Measurements from ENCODE around the gene VPS37B. TPM values are rescaled to one million over a fixed set of nuclear protein-coding genes. Genes with fewer than 3 reads are reported as not detected.

Gene VPS37B
- total and polyA plus RNA-seq, 5 donors = 17.9 to 22.2 (median 19.3) TPM

GRCh38 chr12:122842505-122843405 is 53.2 kb downstream of the VPS37B start:
- H3K27ac ChIP-seq (ENCODE audit: low read length) = peak overlapping the region; percentile 87
- H3K9me3 ChIP-seq (ENCODE audit: control insufficient read depth, low read length) = no peaks in the 10 kb centered on the region
- intact Hi-C loops (cut with DNase I) = no loop called here
- peaks cover 9% of the 10 kb centered on the region for H3K4me1 ChIP-seq (ENCODE audit: control insufficient read depth, insufficient read depth, low read length)
- DNase-seq = peak in 1 of 3 donors; percentile 55
- no peak overlapping the region for H3K4me3 ChIP-seq (ENCODE audit: low read length)
- 78% methylated on average over 22 of the region's 22 CpGs for WGBS
- peak in 1 of 2 donors; percentile 1 for ATAC-seq
- no peaks in the 10 kb centered on the region for H3K27me3 ChIP-seq (ENCODE audit: control insufficient read depth, insufficient read depth)

- Histone ChIP-seq H3K27me3 (ENCODE audit: control insufficient read depth, insufficient read depth) (no peaks in the 10 kb centered on the region), H3K4me3 (ENCODE audit: low read length) (no peak overlapping the region), H3K27ac (ENCODE audit: low read length) (peak overlapping the region; percentile 91), H3K4me1 (ENCODE audit: control insufficient read depth, insufficient read depth, low read length) (peaks cover 9% of the 10 kb centered on the region), H3K9me3 (ENCODE audit: control insufficient read depth, low read length) (no peaks in the 10 kb centered on the region)
- intact Hi-C loops (cut with DNase I) = no loop called here
- peak; percentile 44 to 68 for ATAC-seq
- 53% methylated on average over 23 of the region's 23 CpGs for WGBS
- DNase-seq = peak in 1 of 3 donors; percentile 48
These were observed 54.2 kb downstream of the VPS37B start for GRCh38 chr12:122841544-122842321.

DNA sequence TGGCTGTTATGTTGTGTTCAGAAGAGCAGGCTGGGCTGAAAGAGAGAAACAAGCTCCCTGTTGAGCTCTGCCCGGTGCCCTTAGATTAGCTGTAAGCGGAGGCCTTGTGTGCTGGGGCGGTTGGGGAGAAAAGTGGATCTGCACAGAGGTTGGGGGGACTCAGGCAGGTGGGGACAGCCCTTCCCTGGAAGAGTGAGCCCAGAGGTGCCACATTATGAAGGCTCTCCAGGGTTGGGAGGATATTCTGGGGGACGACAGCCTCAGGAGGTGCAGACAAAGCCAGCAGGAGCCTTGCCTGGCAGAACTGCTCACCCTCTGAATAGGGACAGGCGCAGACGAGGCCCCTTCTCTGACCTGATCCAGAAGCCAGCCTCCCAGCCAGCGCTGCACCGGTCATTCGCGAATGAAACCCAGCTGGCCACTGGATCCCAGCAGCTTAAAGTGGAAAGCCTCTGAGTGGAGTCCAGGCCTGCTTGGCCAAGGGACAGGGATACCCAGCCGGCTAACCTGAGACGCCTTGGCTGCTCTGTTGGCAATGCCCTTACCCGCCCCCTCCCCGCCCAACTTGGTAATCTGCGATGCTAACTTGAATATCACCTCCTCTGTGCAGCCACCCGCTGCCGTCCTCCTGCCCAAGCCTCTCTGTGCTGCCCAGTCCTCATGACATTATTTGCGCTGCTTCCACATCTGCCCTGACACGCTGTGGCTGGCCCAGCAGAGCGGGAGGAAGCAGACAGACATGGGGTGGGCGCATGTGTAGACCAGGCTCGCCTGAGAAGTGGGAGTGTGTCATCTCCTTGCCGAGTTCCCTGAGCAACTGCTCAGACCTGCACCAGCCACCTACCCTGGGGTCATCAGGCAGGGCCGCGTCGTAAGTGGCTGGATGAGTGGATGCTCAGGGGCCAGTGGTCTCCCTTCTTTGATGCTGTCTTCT is 55.1 kb downstream of the VPS37B start:
- Histone ChIP-seq H3K27me3 (ENCODE audit: control insufficient read depth, insufficient read depth) (no peaks in the 10 kb centered on the region), H3K27ac (ENCODE audit: low read length) (peak overlapping the region; percentile 91), H3K4me1 (ENCODE audit: control insufficient read depth, insufficient read depth, low read length) (peaks cover 9% of the 10 kb centered on the region), H3K4me3 (ENCODE audit: low read length) (no peak overlapping the region), H3K9me3 (ENCODE audit: control insufficient read depth, low read length) (no peaks in the 10 kb centered on the region)
- WGBS = 84% methylated on average over 26 of the region's 26 CpGs
- no peak for ATAC-seq
- peak in 1 of 3 donors; percentile 41 for DNase-seq
- intact Hi-C loops (cut with DNase I) = no loop called here

DNA sequence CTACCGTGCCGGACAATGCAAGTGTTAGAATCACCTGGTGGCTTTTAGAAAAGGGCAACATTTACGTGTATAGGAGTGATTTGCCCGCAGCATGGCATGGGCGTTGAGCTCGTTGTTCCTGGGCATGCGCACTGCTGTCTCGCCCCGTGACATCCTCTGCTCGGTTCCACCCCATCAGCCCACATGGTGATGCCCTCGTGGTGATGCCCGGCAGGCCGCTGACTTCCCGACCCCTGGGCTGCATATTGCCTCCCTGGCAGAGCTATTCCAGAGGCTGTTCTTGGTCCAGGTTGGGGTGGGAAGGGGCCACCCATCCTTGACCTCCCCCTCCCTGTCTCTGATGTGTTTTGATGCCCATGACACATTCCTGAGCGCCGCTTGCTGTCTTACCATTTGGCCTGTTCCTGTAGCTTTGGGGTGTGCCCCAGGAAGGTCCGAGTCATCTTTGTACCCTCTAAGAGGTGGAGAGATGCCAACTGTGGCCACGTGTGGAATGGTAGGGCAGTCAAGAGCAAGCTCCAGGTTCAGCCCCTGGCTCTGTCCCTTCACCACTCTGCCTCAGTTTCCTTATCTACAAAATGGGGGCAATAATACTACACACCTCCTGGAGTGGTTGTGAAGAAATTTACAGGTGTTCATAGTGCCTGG is 55.9 kb downstream of the VPS37B start:
- Histone ChIP-seq H3K4me1 (ENCODE audit: control insufficient read depth, insufficient read depth, low read length) (peaks cover 9% of the 10 kb centered on the region), H3K27ac (ENCODE audit: low read length) (peak overlapping the region; percentile 91)
- no peak for ATAC-seq

DNA sequence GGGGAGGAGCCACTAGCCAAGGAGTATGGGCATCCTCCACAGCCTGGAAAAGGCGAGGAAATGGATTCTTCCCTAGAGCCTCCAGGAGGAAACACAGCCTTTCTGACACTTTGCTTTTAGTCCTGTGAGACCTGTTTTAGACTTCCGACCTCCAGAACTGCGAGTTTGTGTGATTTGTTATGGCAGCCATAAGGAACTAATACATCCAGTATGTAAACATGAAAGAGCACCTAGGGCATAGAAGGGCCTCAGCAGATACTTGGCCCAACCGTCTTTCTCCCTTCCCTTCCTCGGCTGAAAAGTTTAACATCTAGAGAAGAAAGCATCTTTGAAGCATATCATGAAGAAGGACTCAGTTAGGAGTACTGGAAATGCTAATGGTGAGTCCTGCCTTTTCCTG is 57.1 kb downstream of the VPS37B start:
- H3K27me3 ChIP-seq (ENCODE audit: control insufficient read depth, insufficient read depth) = no peaks in the 10 kb centered on the region
- intact Hi-C loops (cut with DNase I) = no loop called here
- peaks cover 7% of the 10 kb centered on the region for H3K4me1 ChIP-seq (ENCODE audit: control insufficient read depth, insufficient read depth, low read length)
- H3K9me3 ChIP-seq (ENCODE audit: control insufficient read depth, low read length) = no peaks in the 10 kb centered on the region
- 96% methylated on average over 5 of the region's 5 CpGs for WGBS
- DNase-seq = no peak
- ATAC-seq = no peak
- H3K4me3 ChIP-seq (ENCODE audit: low read length) = no peak overlapping the region
- H3K27ac ChIP-seq (ENCODE audit: low read length) = no peak overlapping the region

More for the DNA sequence above, 55.9 kb downstream of the VPS37B start:
- H3K9me3 ChIP-seq (ENCODE audit: control insufficient read depth, low read length) = no peaks in the 10 kb centered on the region
- no peak overlapping the region for H3K4me3 ChIP-seq (ENCODE audit: low read length)
- peak in 1 of 3 donors; percentile 33 for DNase-seq
- no peaks in the 10 kb centered on the region for H3K27me3 ChIP-seq (ENCODE audit: control insufficient read depth, insufficient read depth)
- intact Hi-C loops (cut with DNase I) = no loop called here
- 90% methylated on average over 18 of the region's 18 CpGs for WGBS

DNA sequence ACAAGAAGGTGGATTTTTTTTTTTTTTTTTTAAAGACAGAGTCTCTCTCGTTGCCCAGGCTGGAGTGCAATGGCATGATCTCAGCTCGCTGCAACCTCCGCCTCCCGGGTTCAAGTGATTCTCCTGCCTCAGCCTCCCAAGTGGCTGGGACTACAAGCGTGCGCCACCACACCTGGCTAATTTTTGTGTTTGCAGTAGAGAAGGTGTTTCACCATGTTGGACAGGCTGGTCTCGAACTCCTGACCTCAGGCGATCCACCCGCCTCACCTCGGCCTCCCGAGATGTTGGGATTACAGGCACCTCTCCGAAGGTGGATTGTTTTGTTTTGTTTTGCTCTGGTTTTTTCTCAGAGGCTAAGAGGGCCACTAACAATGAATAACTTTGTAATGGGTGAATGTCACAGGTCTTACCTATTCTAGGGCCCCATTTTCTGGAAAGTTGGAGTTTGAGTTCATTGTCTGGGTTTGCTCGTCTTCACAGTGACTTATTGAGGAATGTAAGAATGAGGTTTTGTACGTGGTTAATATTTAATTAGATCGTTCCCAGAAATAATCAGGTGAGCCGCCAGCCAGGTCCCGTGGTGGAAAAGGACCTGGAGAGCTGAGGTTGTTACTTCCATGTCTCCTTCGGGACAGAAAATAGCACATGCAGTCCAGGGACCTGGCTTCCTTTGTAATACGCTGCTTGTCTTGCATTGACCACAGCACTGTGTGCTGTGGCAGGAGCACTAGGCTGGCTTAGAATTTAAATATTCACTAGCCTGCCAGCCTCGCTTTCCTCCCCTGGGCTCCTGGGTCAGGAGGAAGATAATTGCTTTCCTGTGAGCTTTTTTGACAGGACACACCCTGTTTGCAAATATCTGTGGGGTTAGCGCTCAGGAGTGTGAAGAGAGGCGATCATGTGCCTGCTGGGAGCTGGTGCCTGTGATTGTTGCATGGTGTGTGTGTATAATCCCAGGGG is 58.3 kb downstream of the VPS37B start:
- WGBS = 84% methylated on average over 22 of the region's 22 CpGs
- intact Hi-C loops (cut with DNase I) = no loop called here
- no peak for DNase-seq
- peaks cover 2% of the 10 kb centered on the region for H3K4me1 ChIP-seq (ENCODE audit: control insufficient read depth, insufficient read depth, low read length)
- no peak overlapping the region for H3K4me3 ChIP-seq (ENCODE audit: low read length)
- H3K9me3 ChIP-seq (ENCODE audit: control insufficient read depth, low read length) = no peaks in the 10 kb centered on the region
- H3K27ac ChIP-seq (ENCODE audit: low read length) = peak overlapping the region; percentile 20
- no peak for ATAC-seq
- no peaks in the 10 kb centered on the region for H3K27me3 ChIP-seq (ENCODE audit: control insufficient read depth, insufficient read depth)

DNA sequence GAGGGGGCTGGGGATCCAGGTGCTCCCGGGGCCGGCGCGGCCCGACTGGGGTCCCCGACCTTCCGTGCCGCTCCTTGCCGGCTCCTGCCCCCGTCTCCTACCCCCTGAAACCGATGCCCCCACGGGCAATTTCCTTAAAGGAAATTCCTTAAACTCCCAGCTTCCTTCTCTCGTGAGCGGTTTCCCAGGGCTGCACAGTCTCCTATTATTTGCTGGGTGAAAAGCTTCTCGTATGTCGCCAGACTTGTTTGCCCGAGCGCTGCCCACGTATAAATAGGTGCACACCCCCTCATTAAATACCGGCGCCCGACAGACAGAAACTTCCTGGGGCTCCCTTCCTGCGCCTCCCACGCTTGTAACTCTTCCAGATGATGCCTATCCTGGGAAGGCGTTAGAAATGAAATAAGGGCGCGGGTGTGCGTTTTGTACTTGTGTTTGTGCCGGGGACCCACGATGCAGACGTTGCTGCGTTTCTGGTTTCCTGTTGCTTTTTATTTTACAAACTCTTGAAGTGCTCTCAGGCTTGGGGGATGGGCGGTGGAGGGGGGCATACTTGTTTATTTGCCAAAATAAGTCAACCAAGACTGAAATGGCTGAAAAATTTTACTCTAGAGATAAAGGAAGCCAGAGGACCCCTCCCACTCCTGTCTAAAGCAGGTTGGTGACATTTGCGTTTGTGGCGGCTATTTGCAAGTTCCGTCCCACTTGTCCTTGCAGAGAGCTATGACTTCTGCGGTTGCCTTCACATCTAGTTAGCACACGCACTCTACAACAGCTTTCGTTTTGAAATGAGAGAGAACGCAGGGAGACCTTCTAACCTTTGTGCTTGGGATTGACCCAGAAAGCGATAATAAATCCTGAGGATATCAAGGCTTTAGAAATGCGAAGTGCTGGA is 59.6 kb downstream of the VPS37B start:
- Histone ChIP-seq H3K27ac (ENCODE audit: low read length) (peak overlapping the region; percentile 84), H3K4me3 (ENCODE audit: low read length) (peak overlapping the region; percentile 89), H3K9me3 (ENCODE audit: control insufficient read depth, low read length) (no peaks in the 10 kb centered on the region), H3K27me3 (ENCODE audit: control insufficient read depth, insufficient read depth) (no peaks in the 10 kb centered on the region), H3K4me1 (ENCODE audit: control insufficient read depth, insufficient read depth, low read length) (peaks cover 2% of the 10 kb centered on the region)
- WGBS = under 1% methylated on average over 42 of the region's 42 CpGs
- intact Hi-C loops (cut with DNase I) = no loop called here
- peak in 2 of 3 donors; percentile 58 to 70 for DNase-seq
- peak; percentile 5 to 22 for ATAC-seq

DNA sequence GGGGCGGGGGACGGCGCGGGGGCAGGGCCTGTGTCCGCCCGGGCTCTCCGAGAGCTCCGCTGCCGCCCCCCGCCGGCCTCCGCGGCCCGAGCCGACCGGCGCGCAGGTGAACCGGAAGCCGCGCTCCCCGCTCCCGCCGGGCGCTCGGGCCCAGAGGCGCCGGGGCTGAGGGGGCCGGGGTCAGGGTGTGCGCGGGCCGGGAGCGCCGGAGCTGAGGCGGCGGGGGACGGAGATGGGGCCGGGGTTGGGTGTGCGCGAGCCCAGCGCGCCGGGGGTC is 60.2 kb downstream of the VPS37B start:
- H3K9me3 ChIP-seq (ENCODE audit: control insufficient read depth, low read length) = no peaks in the 10 kb centered on the region
- no peaks in the 10 kb centered on the region for H3K27me3 ChIP-seq (ENCODE audit: control insufficient read depth, insufficient read depth)
- peak in 1 of 3 donors; percentile 66 for DNase-seq
- H3K4me1 ChIP-seq (ENCODE audit: control insufficient read depth, insufficient read depth, low read length) = no peaks in the 10 kb centered on the region
- intact Hi-C loops (cut with DNase I) = no loop called here
- H3K4me3 ChIP-seq (ENCODE audit: low read length) = peak overlapping the region; percentile 89
- under 1% methylated on average over 43 of the region's 43 CpGs for WGBS
- peak; percentile 24 to 35 for ATAC-seq
- H3K27ac ChIP-seq (ENCODE audit: low read length) = peak overlapping the region; percentile 84
